ENCODE measurements around the gene CAPN13.

- TF ChIP-seq CTCF (conservative IDR thresholded peaks at IDR 0.05; ENCODE audit: low read length): no peak
- TF ChIP-seq EZH2phosphoT487 (IDR thresholded peaks at IDR 0.05; ENCODE audit: borderline replicate concordance): no peak
Observed at GRCh38 chr2:30680121-30680520, 127.1 kb downstream of the CAPN13 start.
